G401.6 (cell line): ENCODE results near the gene ARHGAP8.

Experiments used
- FAIRE-seq: peaks from 2 replicates; lab custom pipeline; 2012; peaks lifted over from hg19 to GRCh38; lab: Jason Lieb, UNC

Gene ARHGAP8

GRCh38 chr22:44862281-44862680, 109.9 kb downstream of the ARHGAP8 start:
- FAIRE-seq = no peak

DNA sequence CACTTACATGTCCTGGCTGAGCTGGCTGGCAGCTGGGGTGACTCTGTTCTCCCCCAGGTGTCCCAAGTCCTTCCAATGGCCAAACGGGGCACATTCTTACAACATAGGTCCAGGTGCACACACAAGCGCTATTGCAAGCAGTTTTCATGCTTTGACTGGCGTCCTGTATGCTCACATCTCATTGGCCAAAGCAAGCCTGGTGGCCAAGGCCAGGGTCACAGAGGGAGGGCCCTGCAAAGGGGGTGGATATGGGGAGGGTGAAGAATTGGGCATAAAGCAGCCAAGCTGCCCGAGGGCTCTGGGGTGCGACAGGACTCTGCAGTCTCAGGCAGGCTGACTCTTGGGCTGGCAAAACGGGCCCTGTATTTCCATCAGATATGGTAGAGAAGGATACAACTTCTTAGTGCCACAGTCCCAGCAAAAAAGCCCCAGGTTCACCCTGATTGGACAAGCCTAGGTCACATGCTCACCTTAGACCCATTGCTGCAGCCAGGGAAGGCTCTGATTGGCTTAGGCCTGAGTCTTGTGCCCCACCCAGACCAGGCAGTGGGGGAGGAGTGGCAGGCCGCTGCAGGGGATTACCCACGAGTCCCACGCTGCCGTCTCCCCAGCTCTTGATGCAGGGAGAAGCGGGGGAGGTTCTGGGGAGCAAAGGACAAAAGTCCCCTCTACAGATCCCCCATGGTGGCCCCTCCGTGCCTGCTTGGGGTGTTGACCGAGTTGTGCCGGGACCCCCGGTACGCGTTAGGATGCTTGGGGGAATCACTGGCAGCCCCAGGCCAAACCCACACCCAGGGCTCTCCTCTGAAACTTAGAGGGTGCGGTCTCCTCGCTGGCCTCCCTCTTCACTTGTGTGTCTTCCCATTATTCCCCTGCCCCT, 110.8 kb downstream of the ARHGAP8 start:
- no peak for FAIRE-seq

GRCh38 chr22:44865193-44866057, 113.0 kb downstream of the ARHGAP8 start:
- FAIRE-seq = no peak

GRCh38 chr22:44869196-44869595, 116.8 kb downstream of the ARHGAP8 start:
- FAIRE-seq = no peak

GRCh38 chr22:44870021-44870420, 117.6 kb downstream of the ARHGAP8 start:
- no peak for FAIRE-seq

GRCh38 chr22:44871782-44872181, 119.4 kb downstream of the ARHGAP8 start:
- no peak for FAIRE-seq

DNA sequence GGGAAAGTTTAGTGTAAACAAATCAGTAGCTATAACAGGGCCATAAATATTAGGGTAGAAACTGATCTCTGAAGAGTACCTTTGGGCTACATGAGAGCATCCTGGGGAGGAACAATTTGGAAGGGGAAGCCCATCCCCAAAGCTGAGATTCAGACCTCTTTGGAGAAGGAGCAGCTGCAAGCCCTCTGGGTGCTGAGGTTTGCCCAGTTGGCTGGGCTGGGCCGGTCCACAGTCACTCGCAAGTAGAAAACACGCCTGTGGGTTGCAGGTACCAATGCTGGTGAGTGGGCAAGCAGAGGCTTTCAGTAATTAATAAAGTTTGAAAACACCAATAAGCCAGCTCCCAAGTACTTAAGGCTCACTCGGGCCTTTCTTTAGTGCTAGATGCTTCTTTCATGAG, 124.5 kb downstream of the ARHGAP8 start:
- FAIRE-seq = no peak

DNA sequence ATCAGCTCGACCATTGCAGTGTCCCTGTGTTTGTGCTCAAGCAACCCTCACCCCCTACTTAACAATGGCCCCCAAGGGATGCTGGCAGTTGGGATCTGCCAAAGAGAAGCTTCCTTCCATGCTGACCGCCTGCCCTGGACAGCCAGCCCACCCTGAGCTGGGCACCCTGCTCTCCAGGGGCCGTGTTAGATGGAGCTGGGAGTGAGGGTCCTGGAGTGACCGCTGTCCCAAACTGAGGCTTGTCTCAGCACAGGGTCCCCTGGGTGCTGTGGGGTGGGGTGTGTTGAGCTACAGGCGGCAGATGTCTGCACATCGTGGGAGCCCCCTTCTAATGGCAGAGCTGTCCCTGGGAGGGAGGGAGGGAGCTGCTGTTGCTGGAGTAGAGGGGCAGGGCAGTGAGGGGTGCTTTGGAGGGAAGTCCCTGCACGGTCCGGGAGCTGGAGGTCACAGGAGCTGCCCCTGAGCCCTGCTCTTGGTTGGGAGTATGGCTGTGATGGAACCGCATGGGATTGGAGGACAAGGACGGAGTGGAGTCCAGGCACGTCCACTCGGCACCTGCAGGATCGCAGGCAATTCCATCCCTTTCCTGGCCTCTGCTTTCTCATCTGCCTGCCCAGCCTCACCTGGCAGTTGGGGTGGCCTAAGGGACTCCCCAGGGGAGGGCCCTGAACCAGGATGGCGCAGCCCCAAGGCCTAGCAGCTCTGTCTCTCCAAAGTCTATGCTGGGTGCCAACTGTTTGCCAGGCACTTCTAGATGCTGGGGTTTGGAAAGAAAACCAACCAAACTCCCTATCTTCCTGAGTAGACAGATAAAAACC, 126.3 kb downstream of the ARHGAP8 start:
- FAIRE-seq = no peak

DNA sequence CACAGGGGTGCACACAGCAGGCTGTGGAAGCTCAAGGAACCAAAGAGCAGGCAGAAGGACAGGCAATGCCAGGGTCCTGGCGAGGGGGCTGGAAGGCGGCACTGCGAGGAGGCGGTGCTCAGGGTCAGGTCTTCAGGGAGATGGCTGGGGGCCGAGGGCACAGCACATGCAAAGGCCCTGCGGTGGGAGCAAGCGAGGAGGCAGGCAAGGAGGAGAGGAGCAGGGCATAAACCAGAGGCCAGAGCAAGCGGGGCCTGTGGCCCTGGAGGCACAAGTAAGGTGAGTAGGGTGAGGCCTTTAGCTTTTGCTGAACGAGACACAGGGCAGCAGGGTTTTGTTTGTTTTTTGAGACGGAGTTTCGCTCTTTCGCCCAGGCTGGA, 126.9 kb downstream of the ARHGAP8 start:
- no peak for FAIRE-seq

GRCh38 chr22:44880610-44881290, 128.4 kb downstream of the ARHGAP8 start:
- no peak for FAIRE-seq

DNA sequence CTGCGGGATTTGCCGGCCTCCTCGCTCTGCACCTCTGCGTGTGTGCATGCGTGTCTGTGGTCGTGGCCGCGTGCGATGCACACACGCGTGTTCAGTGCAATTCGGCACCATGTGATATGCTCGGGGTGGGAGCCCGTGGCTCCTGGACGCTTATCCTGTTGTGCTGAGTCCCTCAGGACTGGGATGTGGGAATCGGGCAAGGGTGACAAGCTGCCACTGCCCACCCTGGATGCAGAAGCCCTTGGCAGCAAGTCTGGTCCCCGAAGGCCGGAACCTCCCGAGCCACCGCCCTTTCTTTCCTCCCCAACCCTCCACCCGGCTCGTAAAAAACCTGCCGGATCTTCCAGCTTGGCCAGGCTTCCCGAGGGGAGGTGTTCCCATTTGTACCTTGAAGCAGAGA, 129.2 kb downstream of the ARHGAP8 start:
- no peak for FAIRE-seq

DNA sequence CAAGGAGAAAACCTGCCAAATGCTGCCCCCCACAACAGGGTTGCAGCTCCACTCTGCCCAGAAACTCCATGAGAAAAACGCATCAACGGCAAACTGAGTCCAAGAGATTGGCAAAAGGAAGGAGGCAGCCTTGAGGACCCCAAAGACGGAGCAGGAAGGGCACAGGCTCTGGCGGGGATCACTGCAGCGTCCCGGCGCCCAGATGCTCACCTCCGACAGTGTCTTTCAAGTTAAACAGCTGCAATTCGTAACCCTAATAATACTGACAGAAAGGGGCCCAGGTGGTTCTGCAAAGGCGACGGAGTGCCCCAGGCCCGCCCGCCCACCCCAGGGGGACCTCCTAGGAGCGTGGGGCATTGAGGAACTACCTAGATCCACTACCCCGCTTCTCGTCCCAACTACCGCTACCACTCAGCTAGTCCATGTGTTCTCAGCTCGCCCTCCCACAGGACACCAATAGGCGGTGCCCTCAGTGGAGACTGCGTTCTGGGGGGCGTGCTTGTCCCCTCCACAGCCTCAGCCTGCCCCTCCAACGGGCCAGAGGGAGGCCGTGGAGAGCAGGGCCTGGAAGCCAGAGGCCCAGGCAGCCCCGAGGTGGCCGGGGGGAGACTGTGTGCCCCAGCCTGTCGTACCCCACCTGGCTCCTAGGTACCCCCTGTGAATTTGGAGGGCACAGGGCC, 130.0 kb downstream of the ARHGAP8 start:
- FAIRE-seq = no peak

DNA sequence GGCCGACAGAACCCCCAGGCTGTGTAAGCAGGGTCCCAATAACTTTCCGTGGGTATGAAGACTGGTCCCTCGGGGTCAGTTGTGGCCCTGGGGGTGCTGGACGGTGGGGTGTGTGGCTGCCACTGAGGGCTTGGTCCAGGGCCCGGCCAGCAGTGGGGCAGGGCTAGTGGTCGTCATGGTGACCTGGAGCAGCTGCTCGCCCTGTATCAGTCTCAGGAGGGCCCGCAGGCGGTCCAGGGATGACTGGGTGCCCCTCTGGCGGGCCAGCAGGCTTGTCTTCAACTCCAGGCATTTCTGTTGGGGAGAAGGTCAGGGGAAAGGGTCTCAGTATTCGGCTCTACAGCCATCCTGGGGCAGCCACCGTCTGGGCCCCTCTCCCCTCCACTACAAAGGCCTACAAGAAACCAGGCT, 130.6 kb downstream of the ARHGAP8 start:
- no peak for FAIRE-seq

- no peak for FAIRE-seq
Observed at GRCh38 chr22:44884562-44884961, 132.2 kb downstream of the ARHGAP8 start.

- no peak for FAIRE-seq
Observed at GRCh38 chr22:44884968-44885805, 132.8 kb downstream of the ARHGAP8 start.

DNA sequence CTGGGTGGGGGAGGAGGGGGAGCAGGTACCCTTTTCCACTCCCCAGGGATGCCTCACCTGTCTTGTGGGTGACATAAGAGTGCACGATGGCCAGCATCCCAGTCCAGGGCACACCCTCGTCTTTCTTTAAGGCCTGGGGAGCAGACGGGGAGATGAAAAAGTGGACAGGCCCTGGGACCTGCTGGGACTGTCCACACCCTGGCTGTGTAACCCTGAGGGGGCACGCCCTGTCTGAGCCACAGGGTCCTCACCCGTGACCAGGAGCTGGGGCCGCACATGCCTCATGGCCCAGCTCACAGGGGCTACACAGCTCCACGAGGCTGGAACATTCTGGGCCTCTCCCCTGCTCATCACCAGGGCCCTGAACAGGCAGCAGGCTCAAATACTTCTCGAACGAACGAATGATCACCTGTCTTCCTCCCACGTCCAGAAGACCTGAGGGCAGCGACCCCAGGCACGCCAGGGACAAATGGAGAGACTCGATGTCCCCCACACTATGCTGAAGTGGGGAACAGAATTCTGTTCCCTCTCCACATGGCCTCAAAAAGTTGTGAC, 133.5 kb downstream of the ARHGAP8 start:
- FAIRE-seq = no peak

GRCh38 chr22:44887941-44888366, 135.6 kb downstream of the ARHGAP8 start:
- FAIRE-seq = no peak

- FAIRE-seq = no peak
Observed at GRCh38 chr22:44888491-44889254, 136.3 kb downstream of the ARHGAP8 start.

GRCh38 chr22:44889255-44889878, 137.0 kb downstream of the ARHGAP8 start:
- no peak for FAIRE-seq
